Prostate gland (tissue), 2 donors: Measurements from ENCODE around the gene PIP4K2B. TPM values are rescaled to one million over a fixed set of nuclear protein-coding genes. Genes with fewer than 3 reads are reported as not detected.

Source experiments
- DNase-seq: peaks from one replicate; pipeline ENCODE4 v3.0.0-alpha.2; 2019; ENCODE audit warnings: low spot score
- H3K27ac ChIP-seq, 2 donors: fragments of 200-600 bp; sonication (generic); 2 replicates each; pipeline ENCODE4 v1.5.1; 2017 to 2019
- H3K27me3 ChIP-seq: fragments of 200-600 bp; sonication (generic); replicated peaks from 2 replicates; pipeline ENCODE4 v1.5.1; 2019; ENCODE audit not compliant: insufficient read depth
- H3K36me3 ChIP-seq, 2 donors: fragments of 200-600 bp; sonication (generic); 1 replicate in 1 of 2; 2 replicates in 1 of 2; pipeline versions ENCODE4 v1.5.1 to v1.8.1; 2017 to 2019
- H3K4me1 ChIP-seq: fragments of 200-600 bp; sonication (generic); replicated peaks from 2 replicates; pipeline ENCODE4 v1.5.1; 2019
- H3K4me3 ChIP-seq, 2 donors: fragments of 200-600 bp; sonication (generic); 2 replicates each; pipeline ENCODE4 v1.5.1; 2017 to 2019
- H3K9me3 ChIP-seq: fragments of 200-600 bp; sonication (generic); 2 replicates; pipeline ENCODE4 v1.5.1; 2017
- CTCF ChIP-seq, 4 experiments: fragments of 200-600 bp in 2 of 4; fragments of 450-650 bp in 2 of 4; sonication (generic) in 2 of 4; IDR thresholded peaks; 1 replicate in 3 of 4; 2 replicates in 1 of 4; pipeline ENCODE4 v1.5.1; 2016 to 2019; ENCODE audit warnings: antibody characterized with exemption in 4 of 4, mild to moderate bottlenecking in 2 of 4, moderate library complexity in 2 of 4
- POLR2A ChIP-seq: fragments of 450-650 bp; IDR thresholded peaks from one replicate; pipeline ENCODE4 v1.6.1; 2016; ENCODE audit warnings: antibody characterized with exemption, mild to moderate bottlenecking
- POLR2AphosphoS5 ChIP-seq: sonication (generic); formaldehyde crosslinking; IDR thresholded peaks from one replicate; pipeline ENCODE4 v1.6.1; 2017; ENCODE audit warnings: antibody characterized with exemption
- WGBS: methylation state at CpG from one replicate; pipeline ENCODE4 v1.1.5; 2018; 5-methylcytosine and 5-hydroxymethylcytosine counted together
- intact Hi-C: fragments of 100-400 bp; cut with DNase I; formaldehyde crosslinking; loops from one replicate; pipeline ENCODE4 v1.14.2; 2022
- total RNA-seq, 2 donors: library from RNA; depleted of rRNA; stranded (reverse); fragments of >200 nt; gene quantifications; one replicate each; pipeline ENCODE4 v1.1.0, GENCODE V29; 2016

Gene PIP4K2B
- total RNA-seq, 2 donors from 2014 or later: 46.2 to 65.2 TPM

- intact Hi-C loops: no loop called here
These were observed 21.6 kb downstream of the PIP4K2B start for GRCh38 chr17:38777641-38778250.

GRCh38 chr17:38773258-38773657, 26.1 kb downstream of the PIP4K2B start:
- H3K36me3 ChIP-seq: peaks cover 21 to 48% of the 10 kb centered on the region in 2 donors
- H3K4me1 ChIP-seq: no peaks in the 10 kb centered on the region
- no peaks in the 10 kb centered on the region for H3K27me3 ChIP-seq
- DNase-seq: no peak
- no peak overlapping the region for H3K4me3 ChIP-seq
- no peaks in the 10 kb centered on the region for H3K9me3 ChIP-seq
- no peak overlapping the region for H3K27ac ChIP-seq
- no peak for TF ChIP-seq CTCF (IDR thresholded peaks at IDR 0.05)
- TF ChIP-seq POLR2AphosphoS5: no peak
- no peak for TF ChIP-seq POLR2A
- intact Hi-C loops: no loop called here

More at GRCh38 chr17:38777641-38778250, 21.6 kb downstream of the PIP4K2B start:
- Histone ChIP-seq H3K27ac (no peak overlapping the region), H3K4me3 (no peak overlapping the region), H3K9me3 (no peaks in the 10 kb centered on the region), H3K27me3 (no peaks in the 10 kb centered on the region), H3K4me1 (no peaks in the 10 kb centered on the region), H3K36me3 (peaks cover 31 to 62% of the 10 kb centered on the region in 2 donors)
- no peak for DNase-seq
- TF ChIP-seq POLR2AphosphoS5 (no peak), CTCF (IDR thresholded peaks at IDR 0.05) (no peak)
- 79% methylated on average over 7 of the region's 7 CpGs for WGBS

- Histone ChIP-seq H3K27ac (no peak overlapping the region), H3K9me3 (no peaks in the 10 kb centered on the region), H3K4me3 (no peak overlapping the region), H3K27me3 (no peaks in the 10 kb centered on the region), H3K4me1 (no peaks in the 10 kb centered on the region), H3K36me3 (peaks cover 5 to 38% of the 10 kb centered on the region in 2 donors)
- intact Hi-C loops: no loop called here
- DNase-seq: no peak
- 38% methylated on average over 6 of the region's 6 CpGs for WGBS
- no peak for TF ChIP-seq CTCF (IDR thresholded peaks at IDR 0.05)
- TF ChIP-seq POLR2A: no peak
These were observed 30.9 kb downstream of the PIP4K2B start for GRCh38 chr17:38768417-38768816.

GRCh38 chr17:38766341-38766740, 33.0 kb downstream of the PIP4K2B start:
- Histone ChIP-seq H3K27ac (no peak overlapping the region), H3K27me3 (no peaks in the 10 kb centered on the region), H3K9me3 (no peaks in the 10 kb centered on the region), H3K4me1 (no peaks in the 10 kb centered on the region), H3K4me3 (no peak overlapping the region), H3K36me3 (peaks cover 7 to 25% of the 10 kb centered on the region in 2 donors)
- no peak for DNase-seq
- intact Hi-C loops: no loop called here
- WGBS: 83% methylated on average over 5 of the region's 5 CpGs
- TF ChIP-seq CTCF (IDR thresholded peaks at IDR 0.05) (no peak), POLR2AphosphoS5 (no peak), POLR2A (no peak)

- no peak for DNase-seq
- Histone ChIP-seq H3K4me1 (no peaks in the 10 kb centered on the region), H3K27me3 (no peaks in the 10 kb centered on the region), H3K27ac (no peak overlapping the region), H3K4me3 (no peak overlapping the region), H3K36me3 (peaks cover 2 to 7% of the 10 kb centered on the region in 2 donors), H3K9me3 (no peaks in the 10 kb centered on the region)
- WGBS: 89% methylated on average over 3 of the region's 3 CpGs
- TF ChIP-seq POLR2AphosphoS5 (no peak), CTCF (IDR thresholded peaks at IDR 0.05) (no peak), POLR2A (no peak)
- intact Hi-C loops: no loop called here
These were observed 37.1 kb downstream of the PIP4K2B start for GRCh38 chr17:38762231-38762630.
